GM19463 (cell line): ENCODE measurements around the gene CD53.
"Not testable (repeated sequence)": the region's sequence is repeated elsewhere in the genome, so short reads cannot be mapped to it uniquely, and the experiment has no call there.

Experiments
- ATAC-seq: cut with Tn5 transposase; IDR thresholded peaks from one replicate; pipeline ENCODE4 v1.9.1; 2021; ENCODE audit warnings: mild to moderate bottlenecking, moderate library complexity; ENCODE audit not compliant: unreplicated experiment

Gene CD53

DNA sequence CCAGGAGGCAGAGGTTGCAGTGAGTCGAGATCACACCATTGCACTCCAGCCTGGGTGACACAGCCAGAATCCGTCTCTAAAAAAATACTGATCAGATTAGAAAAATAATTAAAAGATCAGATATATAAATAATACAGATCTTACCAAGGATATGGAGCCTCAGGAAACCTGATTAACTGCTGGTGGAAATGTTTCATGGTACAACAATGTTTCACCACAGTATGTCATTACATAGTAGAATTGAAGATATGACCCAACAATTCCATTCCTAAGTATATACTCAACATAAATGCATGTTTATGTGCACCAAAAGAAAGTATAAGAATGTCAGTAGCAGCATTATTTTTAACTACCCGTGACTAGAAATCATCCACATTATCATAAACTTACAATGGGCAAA, 41.7 kb downstream of the CD53 start:
- ATAC-seq, result no peak

DNA sequence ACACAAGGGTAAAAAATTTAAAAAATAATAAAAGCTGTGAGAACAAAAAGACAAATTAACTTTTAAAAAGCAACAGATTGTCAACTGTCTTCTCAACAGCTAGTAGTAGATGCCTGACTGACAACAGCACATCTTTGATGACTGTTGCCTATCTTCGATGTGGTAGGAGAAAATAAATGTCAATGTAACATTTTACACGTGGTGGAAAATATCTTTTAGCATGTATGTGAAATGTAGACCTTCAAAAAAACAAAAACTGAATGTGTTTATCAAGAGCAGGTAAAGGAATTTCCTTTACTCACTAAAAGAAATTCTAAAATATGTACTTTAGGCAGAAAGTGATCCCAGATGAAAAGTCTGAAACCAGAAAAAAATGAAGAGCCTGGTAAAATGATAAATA, 42.9 kb downstream of the CD53 start:
- ATAC-seq, result no peak

DNA sequence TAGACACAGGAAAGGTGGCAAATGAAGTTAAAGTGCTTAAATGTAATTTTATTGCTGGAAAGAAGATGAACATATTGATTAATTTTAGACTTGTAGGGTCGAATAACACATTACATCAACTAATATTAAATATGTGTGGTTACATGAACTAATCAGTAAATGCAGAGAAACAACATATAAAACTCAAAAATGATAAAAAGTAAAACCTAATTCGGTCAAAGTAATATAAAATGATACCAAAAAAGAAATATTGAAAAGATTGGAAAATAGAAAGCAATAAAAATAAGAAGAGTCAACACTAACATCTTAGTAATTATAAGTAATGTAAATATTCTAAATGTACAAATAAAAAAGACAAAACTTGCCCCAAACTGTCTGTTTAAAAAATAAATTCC, 43.3 kb downstream of the CD53 start:
- ATAC-seq, result no peak

DNA sequence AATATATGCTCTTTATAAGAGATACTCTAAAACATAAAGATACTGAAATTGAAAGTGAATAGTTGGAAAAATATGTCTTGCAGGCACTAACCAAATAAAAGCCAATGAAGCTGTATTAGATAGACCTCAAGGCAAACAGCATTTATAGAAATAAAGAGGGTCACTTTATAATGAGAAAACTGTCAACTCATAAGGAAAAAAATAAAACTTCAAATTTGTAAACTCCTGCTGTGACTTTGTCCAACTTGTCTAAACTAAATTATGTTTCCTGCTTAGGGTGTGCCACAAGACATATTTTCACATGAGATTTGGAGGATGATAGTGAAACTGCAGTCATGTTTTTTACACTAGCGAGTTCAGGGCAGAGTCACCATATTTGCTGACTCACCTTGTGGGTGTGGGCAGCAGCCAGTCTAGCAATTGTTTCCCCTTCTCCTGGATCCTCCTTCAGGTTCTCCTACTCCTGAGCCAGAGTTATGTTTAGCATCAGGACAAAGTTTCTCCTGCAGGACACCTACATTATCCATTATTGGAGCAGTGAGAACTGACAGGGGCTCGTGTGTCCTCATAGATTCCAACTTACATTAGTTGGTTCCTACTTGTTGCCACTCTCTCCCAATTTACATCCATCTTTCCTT, 43.8 kb downstream of the CD53 start:
- no peak for ATAC-seq

DNA sequence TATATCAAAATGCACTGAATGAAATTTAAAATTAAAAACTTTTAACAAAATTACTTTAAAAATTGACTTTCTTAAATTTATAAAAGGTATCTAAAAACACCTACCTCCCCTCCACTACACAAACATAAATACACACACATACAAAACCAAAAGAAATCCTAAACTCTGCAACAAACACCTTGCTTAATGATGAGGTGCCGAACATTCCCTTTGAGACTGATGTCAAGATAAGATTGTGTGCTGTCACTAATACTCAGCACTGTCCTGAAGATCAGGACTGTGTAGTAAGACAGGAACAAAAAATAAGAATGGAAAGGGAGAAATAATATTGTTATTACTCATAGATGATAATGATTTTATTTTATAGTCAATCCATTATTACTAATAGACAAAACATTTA, 45.1 kb downstream of the CD53 start:
- no peak for ATAC-seq

DNA sequence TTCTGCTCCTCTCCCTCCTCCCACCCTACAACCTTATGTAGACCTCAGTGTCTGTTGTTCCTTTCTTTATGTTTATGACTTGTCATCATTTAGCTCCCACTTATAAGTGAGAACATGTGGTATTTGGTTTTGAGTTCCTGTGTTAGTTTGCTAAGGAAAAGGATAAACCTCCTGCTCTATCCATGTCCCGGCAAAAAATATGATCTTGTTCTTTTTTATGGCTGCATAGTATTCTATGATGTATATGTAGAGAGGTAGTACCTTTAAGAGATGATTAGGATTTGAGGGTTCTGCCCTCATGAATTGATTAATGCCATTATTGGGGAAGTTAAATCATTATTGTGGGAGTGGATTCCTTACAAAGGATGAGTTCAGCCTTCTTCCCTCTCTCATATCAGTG, 49.0 kb downstream of the CD53 start:
- ATAC-seq, result no peak

DNA sequence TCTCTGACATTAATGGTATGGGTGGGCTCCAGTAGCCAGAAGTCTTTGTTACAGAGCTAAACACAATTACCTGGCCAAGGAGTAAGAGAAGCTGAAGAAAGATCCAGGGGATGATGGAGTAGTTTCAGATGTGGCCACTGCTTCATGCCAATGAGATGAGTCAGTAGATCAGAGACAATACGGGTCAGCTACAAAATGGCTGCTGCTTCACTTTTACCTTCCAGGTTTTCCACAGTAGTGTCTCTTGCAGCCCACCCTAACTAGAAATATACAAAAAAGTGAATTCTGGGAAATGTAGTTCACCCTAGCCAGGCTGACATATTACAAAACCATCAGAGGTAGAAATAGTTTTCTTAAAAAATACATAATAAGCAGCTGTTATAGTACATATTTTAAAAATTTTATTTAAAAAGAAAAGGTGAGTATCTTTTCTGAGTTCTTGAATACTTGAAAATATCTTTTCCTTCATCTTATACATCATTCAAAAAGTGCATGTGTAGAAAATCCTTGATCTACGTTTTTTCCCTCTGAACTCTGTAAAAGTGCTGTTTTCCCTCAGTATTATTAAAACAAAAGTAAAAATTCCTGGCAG, 54.6 kb downstream of the CD53 start:
- ATAC-seq, result no peak

DNA sequence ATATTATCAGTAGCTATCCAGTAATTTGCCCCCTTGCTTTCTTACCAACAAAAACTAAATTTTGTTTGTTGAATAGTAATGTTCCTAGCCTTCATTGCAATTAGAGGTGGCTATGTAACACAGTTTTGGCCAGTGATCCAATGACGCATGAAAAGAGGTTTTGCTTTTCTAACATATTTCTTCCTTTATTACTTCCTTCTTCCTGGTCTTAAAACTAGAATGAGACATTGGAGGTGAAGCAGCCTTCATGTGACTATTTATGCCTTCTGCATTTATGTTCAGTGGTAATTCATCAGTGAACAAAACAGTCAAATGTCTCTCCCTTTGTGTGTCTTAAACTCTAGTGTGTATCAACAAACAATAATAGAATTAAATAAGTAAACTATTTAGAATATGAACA, 55.2 kb downstream of the CD53 start:
- ATAC-seq, result no peak

DNA sequence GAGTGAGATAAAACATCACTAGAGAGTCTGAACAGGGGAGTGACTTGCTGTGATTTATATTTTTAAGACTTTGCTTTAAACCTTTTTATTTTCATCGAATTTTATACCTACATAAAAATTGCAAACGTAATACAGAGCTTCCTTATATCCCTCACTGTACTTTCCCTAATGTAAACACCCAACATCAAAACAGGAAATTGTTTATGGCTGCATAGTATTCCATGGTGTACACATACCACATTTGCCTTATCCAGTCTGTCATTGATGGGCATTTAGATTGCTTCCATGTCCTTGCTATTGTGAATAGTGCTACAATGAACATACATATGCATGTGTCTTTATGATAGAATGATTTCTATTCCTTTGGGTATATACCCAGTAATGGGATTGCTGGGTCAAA, 56.0 kb downstream of the CD53 start:
- ATAC-seq, result no peak

DNA sequence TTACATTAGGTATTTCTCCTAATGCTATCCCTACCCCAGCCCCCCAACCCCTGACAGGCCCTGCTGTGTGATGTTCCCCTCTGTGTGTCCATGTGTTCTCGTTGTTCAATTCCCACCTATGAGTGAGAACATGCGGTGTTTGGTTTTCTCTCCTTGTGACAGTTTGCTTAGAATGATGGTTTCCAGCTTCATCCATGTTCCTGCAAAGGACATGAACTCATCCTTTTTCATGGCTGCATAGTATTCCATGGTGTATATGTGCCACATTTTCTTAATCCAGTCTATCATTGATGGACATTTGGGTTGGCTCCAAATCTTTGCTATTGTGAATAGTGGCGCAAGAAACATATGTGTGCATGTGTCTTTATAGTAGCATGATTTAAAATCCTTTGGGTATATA, 58.1 kb downstream of the CD53 start:
- ATAC-seq, result not testable (repeated sequence)

DNA sequence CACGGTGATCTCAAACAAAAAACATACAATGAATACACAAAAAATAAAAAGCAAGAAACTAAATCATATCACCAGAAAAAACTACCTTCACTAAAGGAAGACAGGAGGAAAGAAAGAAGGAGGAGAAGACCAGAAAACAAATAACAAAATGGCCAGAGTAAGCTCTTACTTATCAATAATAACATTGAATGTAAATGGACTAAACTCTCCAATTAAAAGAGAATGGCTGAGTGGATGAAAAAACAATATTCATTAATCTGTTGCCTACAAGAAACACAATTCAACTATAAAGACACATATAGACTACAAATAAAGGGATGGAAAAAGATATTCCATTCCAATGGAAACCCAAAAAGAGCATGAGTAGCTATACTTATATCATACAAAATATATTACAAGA, 63.6 kb downstream of the CD53 start:
- ATAC-seq, result no peak

DNA sequence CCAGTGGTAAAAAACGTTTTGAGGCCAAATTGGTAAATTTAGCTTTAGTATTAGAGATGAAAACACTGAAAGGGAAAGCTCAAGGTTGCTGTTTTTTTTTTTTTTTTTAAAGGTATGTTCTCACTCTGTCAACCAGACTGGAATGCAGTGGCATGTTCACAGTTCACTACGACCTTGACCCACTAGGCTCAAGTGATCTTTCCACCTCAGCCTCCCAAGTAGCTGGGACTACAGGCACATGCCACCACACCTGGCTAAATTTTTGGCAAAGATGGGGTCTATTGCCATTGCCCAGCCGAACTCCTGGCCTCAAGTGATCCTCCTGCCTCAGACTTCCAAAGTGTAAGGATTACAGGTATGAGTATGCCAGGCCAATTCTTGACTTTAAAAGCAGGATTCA, 71.9 kb downstream of the CD53 start:
- ATAC-seq, result no peak

DNA sequence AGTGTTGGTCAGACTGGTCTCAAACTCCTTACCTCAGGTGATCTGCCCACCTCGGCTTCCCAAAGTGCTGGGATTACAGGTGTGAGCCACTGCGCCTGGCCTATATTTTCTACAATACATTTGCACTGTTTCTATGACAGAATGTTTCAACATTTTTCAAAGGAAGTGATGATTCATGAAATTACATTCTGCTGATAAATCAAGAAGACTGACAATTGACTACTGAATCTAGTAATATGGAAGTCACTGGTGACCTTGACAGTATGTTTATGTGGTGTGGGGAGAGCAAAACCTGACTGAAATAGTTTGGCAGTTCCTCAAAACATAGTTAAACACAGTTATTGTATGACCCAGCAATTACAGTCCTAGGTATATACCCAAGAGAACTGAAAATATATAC, 72.7 kb downstream of the CD53 start:
- ATAC-seq, result no peak

DNA sequence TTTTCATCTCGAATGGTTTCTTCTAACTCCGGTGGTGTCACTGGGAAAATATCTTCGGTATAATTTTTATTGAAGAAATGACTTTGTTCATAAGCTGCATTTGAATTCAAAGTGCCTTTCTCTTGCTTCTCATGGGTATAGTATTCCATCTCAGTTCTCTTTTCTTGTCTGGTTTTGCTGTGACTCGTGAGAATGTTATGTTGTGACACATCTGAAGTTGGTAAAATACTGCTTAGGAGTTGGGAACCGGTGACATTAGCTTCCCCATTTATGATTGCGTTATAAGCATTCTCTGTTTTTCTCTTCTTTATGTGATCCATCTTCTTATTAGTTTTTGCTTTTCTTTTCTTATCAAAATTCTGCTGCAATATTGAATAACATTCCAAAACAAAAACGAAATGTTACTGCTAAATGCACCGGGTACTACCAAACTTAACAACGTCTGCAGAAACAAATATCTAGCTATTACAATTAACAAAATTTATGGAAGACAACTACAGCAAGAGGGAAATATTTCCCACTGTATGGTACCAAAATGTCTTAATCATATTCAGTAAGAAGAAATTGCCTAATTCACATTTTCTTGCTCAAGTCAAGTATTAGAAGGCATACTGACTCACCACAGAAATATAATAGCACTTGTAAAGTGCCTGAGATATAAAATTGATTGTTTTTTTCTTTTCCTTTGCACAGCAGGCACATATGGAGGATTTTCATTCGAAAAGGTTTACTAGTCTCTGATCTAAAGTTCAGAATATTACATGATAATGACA, 75.3 kb downstream of the CD53 start:
- no peak for ATAC-seq
